ENCODE results near the gene ACOT7.

ACOT7 gene

DNA sequence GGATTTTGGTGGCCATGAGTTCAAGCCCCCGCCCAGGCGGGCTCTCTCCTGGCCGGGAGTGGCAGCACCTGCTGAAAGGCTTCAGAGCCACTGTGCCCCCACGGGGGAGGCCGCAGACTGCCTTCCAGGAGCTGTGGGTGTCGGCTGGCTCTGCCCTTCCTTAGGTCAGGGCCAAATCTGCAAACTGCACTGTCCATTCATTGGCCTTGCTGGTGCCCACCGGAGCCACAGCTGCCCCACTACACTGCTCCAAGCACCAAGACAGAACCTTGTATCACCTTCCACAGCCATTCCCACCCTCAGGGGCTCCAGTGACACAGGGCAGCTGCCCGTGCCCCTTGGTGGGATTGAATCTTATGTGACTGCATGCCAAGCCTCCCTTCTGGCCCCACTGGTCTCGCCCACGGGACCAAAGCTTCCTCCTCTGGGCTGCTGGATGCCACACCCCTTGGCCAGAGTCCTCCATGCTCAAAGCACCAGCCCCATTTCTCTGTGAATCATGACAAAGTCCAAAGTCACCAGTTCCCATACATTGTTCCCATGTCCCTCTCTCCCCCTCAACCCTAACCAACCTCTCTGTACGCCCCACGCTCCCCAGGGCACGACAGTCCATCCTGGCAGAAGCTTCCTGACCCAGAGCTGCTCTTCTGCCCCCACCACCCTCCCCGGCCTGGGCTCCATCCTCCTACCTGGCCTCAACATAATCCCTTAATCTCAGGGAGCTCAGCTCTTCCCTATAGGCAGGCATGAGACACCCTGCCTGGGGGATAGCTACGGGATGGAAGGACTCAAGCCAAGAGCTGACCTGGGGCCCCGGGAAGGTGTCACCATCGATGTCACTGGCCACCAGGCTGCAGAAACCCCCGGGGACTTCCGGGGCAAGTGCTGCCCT, 111.8 kb downstream of the ACOT7 start:
- no peaks in the 10 kb centered on the region for H3K27me3 ChIP-seq (ENCODE audit: insufficient read depth, poor library complexity, severe bottlenecking)
- DNase-seq (ENCODE audit: low read depth in 1 of 2, low spot score in 1 of 2), result no peak
- TF ChIP-seq SPI1 (IDR thresholded peaks at IDR 0.05; ENCODE audit: borderline replicate concordance, low read depth), result no peak
- TF ChIP-seq, protein P1, sequence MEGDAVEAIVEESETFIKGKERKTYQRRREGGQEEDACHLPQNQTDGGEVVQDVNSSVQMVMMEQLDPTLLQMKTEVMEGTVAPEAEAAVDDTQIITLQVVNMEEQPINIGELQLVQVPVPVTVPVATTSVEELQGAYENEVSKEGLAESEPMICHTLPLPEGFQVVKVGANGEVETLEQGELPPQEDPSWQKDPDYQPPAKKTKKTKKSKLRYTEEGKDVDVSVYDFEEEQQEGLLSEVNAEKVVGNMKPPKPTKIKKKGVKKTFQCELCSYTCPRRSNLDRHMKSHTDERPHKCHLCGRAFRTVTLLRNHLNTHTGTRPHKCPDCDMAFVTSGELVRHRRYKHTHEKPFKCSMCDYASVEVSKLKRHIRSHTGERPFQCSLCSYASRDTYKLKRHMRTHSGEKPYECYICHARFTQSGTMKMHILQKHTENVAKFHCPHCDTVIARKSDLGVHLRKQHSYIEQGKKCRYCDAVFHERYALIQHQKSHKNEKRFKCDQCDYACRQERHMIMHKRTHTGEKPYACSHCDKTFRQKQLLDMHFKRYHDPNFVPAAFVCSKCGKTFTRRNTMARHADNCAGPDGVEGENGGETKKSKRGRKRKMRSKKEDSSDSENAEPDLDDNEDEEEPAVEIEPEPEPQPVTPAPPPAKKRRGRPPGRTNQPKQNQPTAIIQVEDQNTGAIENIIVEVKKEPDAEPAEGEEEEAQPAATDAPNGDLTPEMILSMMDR (IDR thresholded peaks at IDR 0.05; ENCODE audit: insufficient read depth, low read length), result no peak
- TF ChIP-seq GABPA (IDR thresholded peaks at IDR 0.05; ENCODE audit: low read depth), result no peak
- TF ChIP-seq, protein P2, sequence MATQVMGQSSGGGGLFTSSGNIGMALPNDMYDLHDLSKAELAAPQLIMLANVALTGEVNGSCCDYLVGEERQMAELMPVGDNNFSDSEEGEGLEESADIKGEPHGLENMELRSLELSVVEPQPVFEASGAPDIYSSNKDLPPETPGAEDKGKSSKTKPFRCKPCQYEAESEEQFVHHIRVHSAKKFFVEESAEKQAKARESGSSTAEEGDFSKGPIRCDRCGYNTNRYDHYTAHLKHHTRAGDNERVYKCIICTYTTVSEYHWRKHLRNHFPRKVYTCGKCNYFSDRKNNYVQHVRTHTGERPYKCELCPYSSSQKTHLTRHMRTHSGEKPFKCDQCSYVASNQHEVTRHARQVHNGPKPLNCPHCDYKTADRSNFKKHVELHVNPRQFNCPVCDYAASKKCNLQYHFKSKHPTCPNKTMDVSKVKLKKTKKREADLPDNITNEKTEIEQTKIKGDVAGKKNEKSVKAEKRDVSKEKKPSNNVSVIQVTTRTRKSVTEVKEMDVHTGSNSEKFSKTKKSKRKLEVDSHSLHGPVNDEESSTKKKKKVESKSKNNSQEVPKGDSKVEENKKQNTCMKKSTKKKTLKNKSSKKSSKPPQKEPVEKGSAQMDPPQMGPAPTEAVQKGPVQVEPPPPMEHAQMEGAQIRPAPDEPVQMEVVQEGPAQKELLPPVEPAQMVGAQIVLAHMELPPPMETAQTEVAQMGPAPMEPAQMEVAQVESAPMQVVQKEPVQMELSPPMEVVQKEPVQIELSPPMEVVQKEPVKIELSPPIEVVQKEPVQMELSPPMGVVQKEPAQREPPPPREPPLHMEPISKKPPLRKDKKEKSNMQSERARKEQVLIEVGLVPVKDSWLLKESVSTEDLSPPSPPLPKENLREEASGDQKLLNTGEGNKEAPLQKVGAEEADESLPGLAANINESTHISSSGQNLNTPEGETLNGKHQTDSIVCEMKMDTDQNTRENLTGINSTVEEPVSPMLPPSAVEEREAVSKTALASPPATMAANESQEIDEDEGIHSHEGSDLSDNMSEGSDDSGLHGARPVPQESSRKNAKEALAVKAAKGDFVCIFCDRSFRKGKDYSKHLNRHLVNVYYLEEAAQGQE (IDR thresholded peaks at IDR 0.05; ENCODE audit: insufficient replicate concordance, low read depth), result no peak
- no peak for TF ChIP-seq POLR2AphosphoS5 (IDR thresholded peaks at IDR 0.05; ENCODE audit: low read depth)
- H3K4me3 ChIP-seq (replicated peaks; ENCODE audit: insufficient read depth, low read length), result no peak overlapping the region
- H3K27ac ChIP-seq (replicated peaks), result no peak overlapping the region

DNA sequence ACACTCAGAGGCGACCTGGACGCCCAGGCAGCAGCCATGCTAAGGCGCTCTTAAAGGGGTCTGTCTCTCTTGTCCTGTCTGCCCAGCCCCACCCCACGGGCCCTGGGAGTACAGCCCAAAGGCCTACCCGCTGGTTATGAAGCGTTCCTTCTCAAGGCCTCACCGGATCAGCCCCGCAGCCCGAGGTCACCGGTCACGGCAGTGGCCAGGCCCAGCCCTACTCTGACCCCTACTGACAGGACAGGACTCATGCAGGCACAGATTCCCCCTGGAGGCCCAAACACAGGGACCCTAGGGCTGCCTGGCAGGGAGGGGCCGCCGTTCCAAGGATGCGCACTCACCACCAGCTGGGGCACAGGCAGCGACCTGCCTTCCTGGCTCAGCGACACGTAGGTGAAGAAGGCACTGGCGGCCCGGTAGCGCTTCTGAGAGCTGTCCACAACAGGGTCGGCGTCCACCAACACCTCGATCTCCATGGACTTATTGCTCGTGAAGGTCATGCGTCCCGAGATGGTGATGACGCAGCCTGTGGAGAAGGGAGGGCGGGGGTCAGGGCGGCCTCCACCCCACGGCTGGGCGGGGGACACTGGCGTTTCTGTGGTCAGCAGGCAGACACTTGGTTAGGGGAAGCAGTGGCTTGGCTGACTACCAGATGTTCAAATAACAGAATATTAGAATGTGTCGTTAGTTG, 112.7 kb downstream of the ACOT7 start:
- no peak for TF ChIP-seq SPI1 (IDR thresholded peaks at IDR 0.05; ENCODE audit: borderline replicate concordance, low read depth)
- TF ChIP-seq, protein P2 (IDR thresholded peaks at IDR 0.05; ENCODE audit: insufficient replicate concordance, low read depth), result no peak
- no peak for TF ChIP-seq GABPA (IDR thresholded peaks at IDR 0.05; ENCODE audit: low read depth)
- TF ChIP-seq POLR2AphosphoS5 (IDR thresholded peaks at IDR 0.05; ENCODE audit: low read depth), result no peak
- TF ChIP-seq, protein P1 (IDR thresholded peaks at IDR 0.05; ENCODE audit: insufficient read depth, low read length), result no peak
- DNase-seq (ENCODE audit: low read depth in 1 of 2, low spot score in 1 of 2), result no peak
- Histone ChIP-seq H3K27me3 (ENCODE audit: insufficient read depth, poor library complexity, severe bottlenecking) (no peaks in the 10 kb centered on the region), H3K4me3 (replicated peaks; ENCODE audit: insufficient read depth, low read length) (no peak overlapping the region), H3K27ac (replicated peaks) (no peak overlapping the region)

DNA sequence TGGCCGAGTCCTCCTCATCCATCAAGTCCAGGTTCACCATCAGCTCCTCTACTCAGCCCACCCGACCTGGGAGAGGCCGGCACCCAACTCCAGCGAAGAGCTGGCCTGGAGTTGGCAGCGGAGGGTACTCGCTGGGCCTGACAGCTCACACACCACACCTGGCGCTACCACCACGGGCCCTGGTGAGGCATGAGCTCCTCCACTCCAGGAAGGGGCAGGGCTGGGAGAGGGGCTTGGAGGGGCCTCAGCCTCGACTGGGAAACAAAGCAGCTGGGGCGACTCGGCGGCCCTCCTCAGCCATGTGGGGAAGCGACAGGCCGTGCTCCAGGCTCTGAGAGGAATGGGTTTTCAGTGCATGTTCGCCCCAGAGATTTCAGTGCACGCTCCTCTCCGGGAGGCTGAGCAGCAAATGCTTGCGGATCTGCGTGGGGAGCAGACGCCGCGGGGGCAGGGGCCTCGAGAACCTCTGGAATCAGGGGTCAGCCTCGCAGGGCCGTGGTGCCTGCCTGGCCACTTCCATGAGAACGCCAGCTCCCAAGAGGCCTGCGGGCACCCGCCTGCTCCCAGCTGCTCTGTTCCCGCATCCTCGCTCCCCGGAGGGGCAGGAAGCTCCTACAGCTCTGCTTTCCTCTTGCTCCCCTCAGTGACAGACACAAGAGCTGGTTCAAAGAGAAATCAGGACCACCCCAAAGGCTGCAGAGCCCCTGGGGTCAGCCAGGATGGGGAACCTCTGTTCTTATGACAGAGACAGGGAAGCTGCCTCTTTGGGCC, 113.8 kb downstream of the ACOT7 start:
- TF ChIP-seq SPI1 (IDR thresholded peaks at IDR 0.05; ENCODE audit: borderline replicate concordance, low read depth), result no peak
- no peak overlapping the region for H3K4me3 ChIP-seq (replicated peaks; ENCODE audit: insufficient read depth, low read length)
- DNase-seq (ENCODE audit: low read depth in 1 of 2, low spot score in 1 of 2), result no peak

DNA sequence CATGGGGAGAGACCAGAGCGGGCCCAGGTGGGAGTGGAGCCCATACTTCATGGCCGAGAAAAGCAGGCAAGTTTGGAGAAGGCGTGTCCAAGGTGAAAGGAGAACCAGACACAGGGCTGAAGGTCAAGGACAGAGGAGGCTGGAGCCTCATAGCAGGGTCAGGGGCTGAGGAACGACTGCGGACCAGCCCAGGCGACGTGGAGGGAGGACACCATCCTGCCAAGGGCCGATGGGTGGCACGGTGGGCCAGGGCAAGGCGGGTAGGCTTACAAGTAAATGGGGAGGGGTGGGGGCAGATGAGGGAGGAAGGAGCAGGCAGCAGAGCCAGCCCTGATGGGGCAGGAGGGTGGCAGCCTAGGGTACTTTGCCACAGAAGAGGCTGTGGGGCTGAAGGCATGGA, 114.5 kb downstream of the ACOT7 start:
- H3K27ac ChIP-seq (replicated peaks), result no peak overlapping the region
- DNase-seq (ENCODE audit: low read depth in 1 of 2, low spot score in 1 of 2), result no peak
- no peak overlapping the region for H3K4me3 ChIP-seq (replicated peaks; ENCODE audit: insufficient read depth, low read length)
- H3K27me3 ChIP-seq (ENCODE audit: insufficient read depth, poor library complexity, severe bottlenecking), result no peaks in the 10 kb centered on the region
- TF ChIP-seq, protein P2 (IDR thresholded peaks at IDR 0.05; ENCODE audit: insufficient replicate concordance, low read depth), result no peak
- no peak for TF ChIP-seq GABPA (IDR thresholded peaks at IDR 0.05; ENCODE audit: low read depth)
- TF ChIP-seq SPI1 (IDR thresholded peaks at IDR 0.05; ENCODE audit: borderline replicate concordance, low read depth), result no peak
- no peak for TF ChIP-seq POLR2AphosphoS5 (IDR thresholded peaks at IDR 0.05; ENCODE audit: low read depth)
- TF ChIP-seq, protein P1 (IDR thresholded peaks at IDR 0.05; ENCODE audit: insufficient read depth, low read length), result no peak

More for the DNA sequence above, 113.8 kb downstream of the ACOT7 start:
- Histone ChIP-seq H3K27ac (replicated peaks) (no peak overlapping the region), H3K27me3 (ENCODE audit: insufficient read depth, poor library complexity, severe bottlenecking) (no peaks in the 10 kb centered on the region)

Data from HL-60 (cell line).